ENCODE measurements around the gene BLACAT1.

GRCh38 chr1:205454903-205455335 lies 926 bp downstream of the BLACAT1 start:
- TF ChIP-seq POLR2AphosphoS5 (IDR thresholded peaks at IDR 0.05) (no peak), CTCF (IDR thresholded peaks at IDR 0.05; ENCODE audit: poor library complexity, severe bottlenecking) (no peak), REST (IDR thresholded peaks at IDR 0.05; ENCODE audit: borderline replicate concordance) (no peak), EP300 (conservative IDR thresholded peaks at IDR 0.05; ENCODE audit: poor library complexity, severe bottlenecking) (no peak), EZH2 (IDR thresholded peaks at IDR 0.05; ENCODE audit: borderline replicate concordance, insufficient read depth, low read length, poor library complexity, severe bottlenecking) (no peak), SMC3 (conservative IDR thresholded peaks at IDR 0.05; ENCODE audit: poor library complexity) (no peak), RAD21 (conservative IDR thresholded peaks at IDR 0.05) (peak; percentile 18), TAF1 (IDR thresholded peaks at IDR 0.05; ENCODE audit: low read depth) (no peak), MXI1 (conservative IDR thresholded peaks at IDR 0.05; ENCODE audit: poor library complexity, severe bottlenecking) (no peak)
